Measurements from ENCODE around the gene OR1L4.

GRCh38 chr9:122684851-122685250 is 38.9 kb upstream of the OR1L4 start:
- TF ChIP-seq ETV6 (CRISPR knock-in tag; IDR thresholded peaks at IDR 0.05) (no peak), CTCF (IDR thresholded peaks at IDR 0.05) (no peak), EMX1 (CRISPR knock-in tag; IDR thresholded peaks at IDR 0.05) (no peak), TP53 (CRISPR knock-in tag; IDR thresholded peaks at IDR 0.05) (no peak), MAX (CRISPR knock-in tag; IDR thresholded peaks at IDR 0.05) (no peak), GRHL2 (CRISPR knock-in tag; IDR thresholded peaks at IDR 0.05; ENCODE audit: insufficient replicate concordance, severe bottlenecking) (no peak), NFYB (CRISPR knock-in tag; conservative IDR thresholded peaks at IDR 0.05; ENCODE audit: low read depth) (no peak)
